Parathyroid adenoma (tissue), 2 donors: ENCODE measurements around the gene SMR3A.

Experiments
- H2AFZ ChIP-seq: fragments of 300-600 bp; sonication (generic); one replicate; pipeline ENCODE4 v1.7.0; 2017; ENCODE audit warnings: antibody characterized with exemption, mild to moderate bottlenecking
- H3K27ac ChIP-seq: fragments of 300-600 bp; sonication (generic); one replicate; pipeline ENCODE4 v1.7.0; 2017
- H3K27me3 ChIP-seq: fragments of 300-600 bp; sonication (generic); one replicate; pipeline ENCODE4 v1.7.0; 2017; ENCODE audit warnings: low read length; ENCODE audit not compliant: control insufficient read depth, insufficient read depth
- H3K36me3 ChIP-seq: fragments of 300-600 bp; sonication (generic); one replicate; pipeline ENCODE4 v1.7.0; 2017; ENCODE audit warnings: low read length; ENCODE audit not compliant: control insufficient read depth, insufficient read depth
- H3K4me1 ChIP-seq: fragments of 300-600 bp; sonication (generic); one replicate; pipeline ENCODE4 v1.7.0; 2017; ENCODE audit warnings: control low read depth
- H3K4me2 ChIP-seq: fragments of 300-600 bp; sonication (generic); one replicate; pipeline ENCODE4 v1.7.0; 2017; ENCODE audit warnings: low read length
- H3K4me3 ChIP-seq: fragments of 300-600 bp; sonication (generic); one replicate; pipeline ENCODE4 v1.7.0; 2017; ENCODE audit warnings: low read depth, low read length
- H3K79me2 ChIP-seq: fragments of 300-600 bp; sonication (generic); one replicate; pipeline ENCODE4 v1.7.0; 2017; ENCODE audit warnings: control low read depth
- H3K9ac ChIP-seq: fragments of 300-600 bp; sonication (generic); one replicate; pipeline ENCODE4 v1.7.0; 2017; ENCODE audit warnings: mild to moderate bottlenecking
- H3K9me3 ChIP-seq: fragments of 300-600 bp; sonication (generic); one replicate; pipeline ENCODE4 v1.7.0; 2017; ENCODE audit warnings: low read length; ENCODE audit not compliant: control insufficient read depth
- CTCF ChIP-seq: fragments of 300-600 bp; sonication (generic); IDR thresholded peaks from one replicate; pipeline ENCODE4 v1.7.0; 2017; ENCODE audit warnings: antibody characterized with exemption, mild to moderate bottlenecking
- donor health status: primary hyperparathyroidism.

The SMR3A gene

GRCh38 chr4:70382691-70383181 is 22.2 kb downstream of the SMR3A start, which contains the start of gene SMR3B:
Gene SMR3B (plus strand): TSS chr4:70383131. CDS start chr4:70384511, 1,380 bp downstream.
- no peak within 1 kb of the TSS for H2AFZ ChIP-seq
- H3K4me2 ChIP-seq, result no peak within 1 kb of the TSS
- H3K9me3 ChIP-seq, result no peaks in the 10 kb centered on the region
- no peaks in the 10 kb centered on the region for H3K79me2 ChIP-seq
- no peak within 1 kb of the TSS for H3K9ac ChIP-seq
- TF ChIP-seq CTCF, result no peak
- no peaks in the 10 kb centered on the region for H3K27me3 ChIP-seq
- no peaks in the 10 kb centered on the region for H3K4me1 ChIP-seq
- H3K4me3 ChIP-seq, result no peak within 1 kb of the TSS
- H3K36me3 ChIP-seq, result no peaks in the 10 kb centered on the region
- no peak within 1 kb of the TSS for H3K27ac ChIP-seq

GRCh38 chr4:70392057-70392776 is 31.7 kb downstream of the SMR3A start:
- Histone ChIP-seq H3K27me3 (no peaks in the 10 kb centered on the region), H3K9me3 (no peaks in the 10 kb centered on the region), H3K4me1 (no peaks in the 10 kb centered on the region), H3K4me2 (no peak overlapping the region), H3K4me3 (no peak overlapping the region), H2AFZ (no peak overlapping the region), H3K27ac (no peak overlapping the region), H3K79me2 (no peaks in the 10 kb centered on the region), H3K9ac (no peak overlapping the region), H3K36me3 (no peaks in the 10 kb centered on the region)
- no peak for TF ChIP-seq CTCF

- H3K27me3 ChIP-seq, result no peaks in the 10 kb centered on the region
- H2AFZ ChIP-seq, result no peak within 1 kb of the TSS
- no peak within 1 kb of the TSS for H3K27ac ChIP-seq
- H3K4me3 ChIP-seq, result no peak within 1 kb of the TSS
- H3K9me3 ChIP-seq, result no peaks in the 10 kb centered on the region
- H3K4me1 ChIP-seq, result no peaks in the 10 kb centered on the region
- TF ChIP-seq CTCF, result no peak
- no peak within 1 kb of the TSS for H3K9ac ChIP-seq
- H3K36me3 ChIP-seq, result no peaks in the 10 kb centered on the region
- H3K79me2 ChIP-seq, result no peaks in the 10 kb centered on the region
- H3K4me2 ChIP-seq, result no peak within 1 kb of the TSS
Measured at GRCh38 chr4:70397580-70397979, 37.0 kb downstream of the SMR3A start, which contains the start of gene OPRPN. Gene OPRPN (plus strand): TSS chr4:70397940. CDS start chr4:70399286, 1,346 bp downstream.

- Histone ChIP-seq H3K4me2 (no peak overlapping the region), H3K27ac (no peak overlapping the region), H3K4me1 (no peaks in the 10 kb centered on the region), H3K79me2 (no peaks in the 10 kb centered on the region), H3K27me3 (no peaks in the 10 kb centered on the region), H2AFZ (no peak overlapping the region), H3K9me3 (no peaks in the 10 kb centered on the region), H3K4me3 (no peak overlapping the region), H3K9ac (no peak overlapping the region), H3K36me3 (no peaks in the 10 kb centered on the region)
- TF ChIP-seq CTCF, result no peak
Measured at GRCh38 chr4:70399319-70399718, 38.8 kb downstream of the SMR3A start.

- no peak overlapping the region for H2AFZ ChIP-seq
- no peak for TF ChIP-seq CTCF
- no peak overlapping the region for H3K27ac ChIP-seq
- no peaks in the 10 kb centered on the region for H3K9me3 ChIP-seq
- H3K4me2 ChIP-seq, result no peak overlapping the region
- H3K36me3 ChIP-seq, result no peaks in the 10 kb centered on the region
- H3K9ac ChIP-seq, result no peak overlapping the region
- H3K4me3 ChIP-seq, result no peak overlapping the region
- H3K79me2 ChIP-seq, result no peaks in the 10 kb centered on the region
- no peaks in the 10 kb centered on the region for H3K4me1 ChIP-seq
- no peaks in the 10 kb centered on the region for H3K27me3 ChIP-seq
Measured at GRCh38 chr4:70402762-70403161, 42.2 kb downstream of the SMR3A start.
